H9 (cell line): ENCODE measurements around the gene GPR137. TPM values are rescaled to one million over a fixed set of nuclear protein-coding genes. Genes with fewer than 3 reads are reported as not detected.

ENCODE experiments used
- DNase-seq: peaks from one replicate; pipeline ENCODE4 v3.0.0-alpha.2; 2017
- H2AFZ ChIP-seq: one replicate; pipeline ENCODE4 v1.6.1; 2013; ENCODE audit warnings: mild to moderate bottlenecking, low read length, control low read depth, moderate library complexity
- H2AK5ac ChIP-seq: 2 replicates; pipeline ENCODE4 v1.6.1; 2013; ENCODE audit warnings: low read length, control low read depth, mixed read lengths; ENCODE audit not compliant: insufficient read length
- H2BK120ac ChIP-seq: one replicate; pipeline ENCODE4 v1.6.1; 2013; ENCODE audit warnings: low read depth, mild to moderate bottlenecking, low read length, control low read depth, inconsistent platforms; ENCODE audit not compliant: poor library complexity, severe bottlenecking
- H2BK12ac ChIP-seq: 2 replicates; pipeline ENCODE4 v1.6.1; 2013; ENCODE audit warnings: low read length, control low read depth, mixed read lengths, low read depth; ENCODE audit not compliant: insufficient read length
- H2BK15ac ChIP-seq: 2 replicates; pipeline ENCODE4 v1.6.1; 2013; ENCODE audit warnings: low read depth, low read length, control low read depth
- H2BK20ac ChIP-seq: one replicate; pipeline ENCODE4 v1.6.1; 2013; ENCODE audit warnings: low read depth, mild to moderate bottlenecking, low read length, control low read depth, inconsistent platforms; ENCODE audit not compliant: poor library complexity, severe bottlenecking
- H2BK5ac ChIP-seq: 2 replicates; pipeline ENCODE4 v1.6.1; 2013; ENCODE audit warnings: low read length, control low read depth, mixed read lengths; ENCODE audit not compliant: insufficient read length
- H3K14ac ChIP-seq: 2 replicates; pipeline ENCODE4 v1.6.1; 2013; ENCODE audit warnings: low read length, control low read depth; ENCODE audit not compliant: insufficient read depth
- H3K18ac ChIP-seq: 2 replicates; pipeline ENCODE4 v1.6.1; 2013; ENCODE audit warnings: low read depth, mild to moderate bottlenecking, mixed read lengths, low read length, control low read depth; ENCODE audit not compliant: insufficient read length
- H3K23ac ChIP-seq: 2 replicates; pipeline ENCODE4 v1.6.1; 2013; ENCODE audit warnings: low read length, control low read depth, mixed read lengths, low read depth; ENCODE audit not compliant: insufficient read length
- H3K23me2 ChIP-seq: 2 replicates; pipeline ENCODE4 v1.6.1; 2013; ENCODE audit warnings: low read depth, mild to moderate bottlenecking, mixed read lengths, low read length, control low read depth; ENCODE audit not compliant: insufficient read length, poor library complexity, severe bottlenecking
- H3K27ac ChIP-seq: 2 replicates; pipeline ENCODE4 v1.5.1; 2013; ENCODE audit warnings: low read length, control low read depth, mixed read lengths, low read depth; ENCODE audit not compliant: insufficient read length
- H3K27me3 ChIP-seq: 2 replicates; pipeline ENCODE4 v1.6.1; 2013; ENCODE audit warnings: low read length, control low read depth, inconsistent platforms; ENCODE audit not compliant: insufficient read depth
- H3K4ac ChIP-seq: 2 replicates; pipeline ENCODE4 v1.6.1; 2013; ENCODE audit warnings: low read depth, mild to moderate bottlenecking, control low read depth, inconsistent platforms, low read length, moderate library complexity
- H3K4me1 ChIP-seq: 2 replicates; pipeline ENCODE4 v1.6.1; 2013; ENCODE audit warnings: low read length, control low read depth, inconsistent platforms; ENCODE audit not compliant: insufficient read depth
- H3K4me2 ChIP-seq: 2 replicates; pipeline ENCODE4 v1.6.1; 2013; ENCODE audit warnings: low read length, control low read depth, mixed read lengths; ENCODE audit not compliant: insufficient read length, insufficient read depth
- H3K56ac ChIP-seq: 2 replicates; pipeline ENCODE4 v1.6.1; 2013; ENCODE audit warnings: low read depth, mild to moderate bottlenecking, mixed read lengths, low read length, control low read depth; ENCODE audit not compliant: insufficient read length
- H3K79me1 ChIP-seq: 2 replicates; pipeline ENCODE4 v1.6.1; 2013; ENCODE audit warnings: low read depth, mild to moderate bottlenecking, moderate library complexity, low read length, control low read depth, inconsistent platforms; ENCODE audit not compliant: insufficient read depth, poor library complexity, severe bottlenecking
- H3K79me2 ChIP-seq: 2 replicates; pipeline ENCODE4 v1.6.1; 2013; ENCODE audit warnings: low read length, control low read depth, inconsistent platforms; ENCODE audit not compliant: insufficient read depth
- H3K9ac ChIP-seq: 2 replicates; pipeline ENCODE4 v1.6.1; 2013; ENCODE audit warnings: low read length, control low read depth, mixed read lengths; ENCODE audit not compliant: insufficient read length; ENCODE audit errors: extremely low read depth
- H3K9me3 ChIP-seq: one replicate; pipeline ENCODE4 v1.6.1; 2013; ENCODE audit warnings: low read depth, low read length, inconsistent platforms; ENCODE audit not compliant: control insufficient read depth
- H3T11ph ChIP-seq: one replicate; pipeline ENCODE4 v1.6.1; 2013; ENCODE audit warnings: mild to moderate bottlenecking, low read length, control low read depth, inconsistent platforms
- H4K20me1 ChIP-seq: one replicate; pipeline ENCODE4 v1.6.1; 2013; ENCODE audit not compliant: control insufficient read depth, insufficient read length, insufficient read depth
- H4K5ac ChIP-seq: 2 replicates; pipeline ENCODE4 v1.6.1; 2013; ENCODE audit warnings: low read depth, mild to moderate bottlenecking, mixed read lengths, low read length, control low read depth; ENCODE audit not compliant: insufficient read length
- H4K8ac ChIP-seq: replicated peaks from 2 replicates; pipeline ENCODE4 v1.6.1; 2013; ENCODE audit warnings: low read length, control low read depth, mixed read lengths, low read depth; ENCODE audit not compliant: insufficient read length
- H4K91ac ChIP-seq: 2 replicates; pipeline ENCODE4 v1.6.1; 2013; ENCODE audit warnings: low read depth, mild to moderate bottlenecking, moderate library complexity, mixed read lengths, low read length, control low read depth; ENCODE audit not compliant: insufficient read length
- H3K27ac Mint-ChIP-seq, 3 experiments: 2 replicates in 2 of 3; 3 replicates in 1 of 3; pipeline ENCODE4 v1.8.0; 2020 to 2021; ENCODE audit warnings: mixed read lengths in 3 of 3, mild to moderate bottlenecking in 1 of 3, moderate library complexity in 1 of 3
- H3K27me3 Mint-ChIP-seq: 2 replicates; pipeline ENCODE4 v1.8.0; 2021; ENCODE audit warnings: low read depth, mild to moderate bottlenecking, moderate library complexity, mixed read lengths
- H3K36me3 Mint-ChIP-seq, 3 experiments: 2 replicates in 2 of 3; 3 replicates in 1 of 3; pipeline ENCODE4 v1.8.0; 2020 to 2021; ENCODE audit warnings: low read depth in 3 of 3, mixed read lengths in 3 of 3; ENCODE audit not compliant: insufficient read depth in 1 of 3
- H3K4me1 Mint-ChIP-seq, 2 experiments: 2 replicates each; pipeline ENCODE4 v1.8.0; 2020; ENCODE audit warnings: mixed read lengths in 2 of 2
- H3K4me3 Mint-ChIP-seq, 2 experiments: 2 replicates in 1 of 2; 3 replicates in 1 of 2; pipeline ENCODE4 v1.8.0; 2020 to 2021; ENCODE audit warnings: mild to moderate bottlenecking in 2 of 2, mixed read lengths in 2 of 2, moderate library complexity in 1 of 2
- H3K9me3 Mint-ChIP-seq, 2 experiments: 2 replicates in 1 of 2; 3 replicates in 1 of 2; pipeline ENCODE4 v1.8.0; 2020; ENCODE audit warnings: mild to moderate bottlenecking in 2 of 2, mixed read lengths in 2 of 2, moderate library complexity in 1 of 2
- CTCF ChIP-seq: fragments of 200-600 bp; sonication (generic); conservative IDR thresholded peaks from 3 replicates; pipeline ENCODE4 v1.8.0; 2021; ENCODE audit warnings: antibody characterized with exemption, mild to moderate bottlenecking
- WGBS: extraction: QIAGEN DNeasy Blood & Tissue Kit; methylation state at CpG from one replicate; pipeline ENCODE4 v1.1.7; 2013; ENCODE audit warnings: missing lambda C conversion rate, low lambda C conversion rate, mixed read lengths; ENCODE audit not compliant: insufficient read length; ENCODE audit errors: extremely low coverage; 5-methylcytosine and 5-hydroxymethylcytosine counted together
- total RNA-seq: library from RNA; stranded (reverse); gene quantifications from 2 replicates; pipeline ENCODE4 v1.2.1, GENCODE V29; 2021

Gene GPR137
- total RNA-seq, 1 experiment from 2014 or later, result 39.6 TPM

DNA sequence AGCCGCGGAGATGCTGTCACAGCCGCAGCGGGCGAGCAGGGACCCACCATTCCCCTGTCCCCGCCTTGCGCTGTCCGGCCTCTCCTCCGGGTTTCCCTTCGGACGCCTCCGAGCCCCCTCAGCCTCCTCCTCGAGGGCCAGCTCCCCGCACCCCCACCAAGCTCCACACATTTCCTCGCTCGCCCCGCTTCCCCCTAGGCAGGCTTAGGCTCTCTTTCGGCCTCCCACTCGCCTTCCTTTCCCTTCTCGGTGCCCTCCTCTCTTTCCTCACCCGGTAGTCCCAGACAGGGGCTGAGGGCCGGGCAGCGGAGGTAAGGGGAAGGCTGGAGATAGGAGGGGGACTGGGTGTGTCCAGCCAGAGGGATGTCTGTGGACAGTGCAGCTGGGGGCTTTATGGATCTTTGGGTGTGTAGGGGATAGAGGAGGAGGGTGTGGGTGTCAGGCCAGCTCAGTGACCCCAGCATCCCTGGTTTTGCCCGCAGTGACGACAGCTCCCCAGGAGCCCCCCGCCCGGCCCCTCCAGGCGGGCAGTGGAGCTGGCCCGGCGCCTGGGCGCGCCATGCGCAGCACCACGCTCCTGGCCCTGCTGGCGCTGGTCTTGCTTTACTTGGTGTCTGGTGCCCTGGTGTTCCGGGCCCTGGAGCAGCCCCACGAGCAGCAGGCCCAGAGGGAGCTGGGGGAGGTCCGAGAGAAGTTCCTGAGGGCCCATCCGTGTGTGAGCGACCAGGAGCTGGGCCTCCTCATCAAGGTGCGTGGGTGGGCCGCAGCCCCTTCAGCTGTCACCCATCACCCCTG, 7.0 kb downstream of the GPR137 start:
- no CpG with 5 or more reads among the region's 42 CpGs for WGBS
- Histone ChIP-seq H4K20me1 (no peaks in the 10 kb centered on the region), H3K9ac (no peak overlapping the region), H4K5ac (no peak overlapping the region), H3K4me1 (no peaks in the 10 kb centered on the region), H3K79me2 (no peaks in the 10 kb centered on the region), H3K27ac (no peak overlapping the region), H2BK5ac (no peak overlapping the region), H3K14ac (no peak overlapping the region), H3K4ac (no peak overlapping the region), H2BK15ac (no peak overlapping the region), H3K4me2 (peak overlapping the region; percentile 58), H4K91ac (no peak overlapping the region), H3K27me3 (peaks cover 71% of the 10 kb centered on the region), H3K23me2 (peaks cover 3% of the 10 kb centered on the region), H3K9me3 (no peaks in the 10 kb centered on the region), H3T11ph (no peak overlapping the region), H2AFZ (no peak overlapping the region), H2BK120ac (no peak overlapping the region), H2BK12ac (no peak overlapping the region), H2BK20ac (no peak overlapping the region), H3K18ac (no peak overlapping the region), H2AK5ac (no peak overlapping the region), H4K8ac (no peak overlapping the region), H3K56ac (no peak overlapping the region), H3K79me1 (no peaks in the 10 kb centered on the region), H3K23ac (no peak overlapping the region)
- DNase-seq, result no peak
- TF ChIP-seq CTCF, result no peak
- Mint-ChIP-seq H3K27me3 (peaks cover 82% of the 10 kb centered on the region), H3K4me3 (peak overlapping the region; percentile 47 to 77; a peak in 4 of 5 replicates), H3K9me3 (no peaks in the 10 kb centered on the region; a peak in 2 of 5 replicates), H3K36me3 (peaks cover 0 to 2% (median 0%) of the 10 kb centered on the region in 3 experiments; a peak in 3 of 7 replicates), H3K4me1 (peaks cover 3 to 17% of the 10 kb centered on the region in 2 experiments; a peak in 3 of 4 replicates), H3K27ac (no peak overlapping the region)
